Sigmoid colon (tissue), 4 donors: ENCODE results near the gene LAMA3.

Experiments used
- POLR2A ChIP-seq, 2 donors: fragments of 450-650 bp; IDR thresholded peaks; one replicate each; pipeline ENCODE4 v1.6.1; 2016; ENCODE audit warnings: antibody characterized with exemption in 2 of 2, mild to moderate bottlenecking in 2 of 2, moderate library complexity in 2 of 2
- POLR2AphosphoS5 ChIP-seq, 4 donors: sonication (generic); formaldehyde crosslinking; IDR thresholded peaks; one replicate each; pipeline ENCODE4 v1.6.1; 2017; ENCODE audit warnings: antibody characterized with exemption in 4 of 4
- TF ChIP-seq, protein P1 (sequence below), 4 experiments: fragments of 450-650 bp in 3 of 4; fragments of 200-600 bp in 1 of 4; IDR thresholded peaks; one replicate each; pipeline ENCODE4 v1.5.1; 2016 to 2019; ENCODE audit warnings: antibody characterized with exemption in 4 of 4, mild to moderate bottlenecking in 3 of 4, moderate library complexity in 2 of 4

DNA sequence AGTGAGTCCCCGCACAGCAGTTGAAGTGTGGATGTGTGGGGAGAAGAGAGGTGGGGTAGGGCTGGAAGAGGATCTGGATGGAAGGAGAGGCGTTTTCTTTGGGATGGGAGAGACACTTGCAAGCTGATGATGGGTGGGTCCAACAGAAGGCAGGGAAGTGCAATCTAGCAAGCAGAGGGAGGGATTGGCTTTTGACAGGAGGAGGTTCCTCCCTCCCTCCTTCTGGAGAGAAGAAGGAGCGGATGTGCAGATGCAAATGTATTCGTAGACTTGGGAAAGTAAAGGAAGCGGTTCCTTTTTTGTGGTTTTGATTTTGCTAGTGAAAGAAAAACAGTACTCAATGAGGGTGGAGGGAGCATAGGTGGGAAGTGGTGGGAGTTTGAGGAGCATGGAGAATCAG, 48.9 kb downstream of the LAMA3 start:
- TF ChIP-seq POLR2A (IDR thresholded peaks at IDR 0.05): no peak
- TF ChIP-seq, protein P1, sequence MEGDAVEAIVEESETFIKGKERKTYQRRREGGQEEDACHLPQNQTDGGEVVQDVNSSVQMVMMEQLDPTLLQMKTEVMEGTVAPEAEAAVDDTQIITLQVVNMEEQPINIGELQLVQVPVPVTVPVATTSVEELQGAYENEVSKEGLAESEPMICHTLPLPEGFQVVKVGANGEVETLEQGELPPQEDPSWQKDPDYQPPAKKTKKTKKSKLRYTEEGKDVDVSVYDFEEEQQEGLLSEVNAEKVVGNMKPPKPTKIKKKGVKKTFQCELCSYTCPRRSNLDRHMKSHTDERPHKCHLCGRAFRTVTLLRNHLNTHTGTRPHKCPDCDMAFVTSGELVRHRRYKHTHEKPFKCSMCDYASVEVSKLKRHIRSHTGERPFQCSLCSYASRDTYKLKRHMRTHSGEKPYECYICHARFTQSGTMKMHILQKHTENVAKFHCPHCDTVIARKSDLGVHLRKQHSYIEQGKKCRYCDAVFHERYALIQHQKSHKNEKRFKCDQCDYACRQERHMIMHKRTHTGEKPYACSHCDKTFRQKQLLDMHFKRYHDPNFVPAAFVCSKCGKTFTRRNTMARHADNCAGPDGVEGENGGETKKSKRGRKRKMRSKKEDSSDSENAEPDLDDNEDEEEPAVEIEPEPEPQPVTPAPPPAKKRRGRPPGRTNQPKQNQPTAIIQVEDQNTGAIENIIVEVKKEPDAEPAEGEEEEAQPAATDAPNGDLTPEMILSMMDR (IDR thresholded peaks at IDR 0.05): no peak
- no peak for TF ChIP-seq POLR2AphosphoS5 (IDR thresholded peaks at IDR 0.05)
